Measurements from ENCODE around the gene FAXC. TPM values are rescaled to one million over a fixed set of nuclear protein-coding genes. Genes with fewer than 3 reads are reported as not detected.

Gene FAXC
- total and polyA plus RNA-seq, 2 of the 13 experiments (the other 11 are each of a cell fraction or from before 2014, with no cell fraction given), result 0.11 to 0.63 TPM

DNA sequence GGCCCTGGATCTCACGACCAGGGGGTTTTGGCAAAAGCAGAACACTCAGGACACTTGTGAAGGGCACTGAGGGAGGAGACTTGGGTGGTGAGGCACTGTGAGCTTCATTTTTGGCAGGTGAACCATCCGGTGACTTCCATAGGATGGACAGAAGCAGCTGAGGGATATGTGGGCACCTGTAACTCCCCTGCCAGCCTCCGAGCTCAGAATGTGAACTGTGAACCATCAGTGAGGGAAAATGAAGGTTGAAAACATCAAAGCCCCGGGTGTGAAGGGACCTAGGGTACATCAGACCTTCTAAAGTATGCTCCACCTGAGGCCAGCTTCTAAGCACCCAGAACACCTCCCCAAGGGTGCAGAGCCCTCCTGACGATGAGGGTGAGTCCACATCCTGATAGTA lies 53.2 kb downstream of the FAXC start (continued):
- TF ChIP-seq, protein P1, sequence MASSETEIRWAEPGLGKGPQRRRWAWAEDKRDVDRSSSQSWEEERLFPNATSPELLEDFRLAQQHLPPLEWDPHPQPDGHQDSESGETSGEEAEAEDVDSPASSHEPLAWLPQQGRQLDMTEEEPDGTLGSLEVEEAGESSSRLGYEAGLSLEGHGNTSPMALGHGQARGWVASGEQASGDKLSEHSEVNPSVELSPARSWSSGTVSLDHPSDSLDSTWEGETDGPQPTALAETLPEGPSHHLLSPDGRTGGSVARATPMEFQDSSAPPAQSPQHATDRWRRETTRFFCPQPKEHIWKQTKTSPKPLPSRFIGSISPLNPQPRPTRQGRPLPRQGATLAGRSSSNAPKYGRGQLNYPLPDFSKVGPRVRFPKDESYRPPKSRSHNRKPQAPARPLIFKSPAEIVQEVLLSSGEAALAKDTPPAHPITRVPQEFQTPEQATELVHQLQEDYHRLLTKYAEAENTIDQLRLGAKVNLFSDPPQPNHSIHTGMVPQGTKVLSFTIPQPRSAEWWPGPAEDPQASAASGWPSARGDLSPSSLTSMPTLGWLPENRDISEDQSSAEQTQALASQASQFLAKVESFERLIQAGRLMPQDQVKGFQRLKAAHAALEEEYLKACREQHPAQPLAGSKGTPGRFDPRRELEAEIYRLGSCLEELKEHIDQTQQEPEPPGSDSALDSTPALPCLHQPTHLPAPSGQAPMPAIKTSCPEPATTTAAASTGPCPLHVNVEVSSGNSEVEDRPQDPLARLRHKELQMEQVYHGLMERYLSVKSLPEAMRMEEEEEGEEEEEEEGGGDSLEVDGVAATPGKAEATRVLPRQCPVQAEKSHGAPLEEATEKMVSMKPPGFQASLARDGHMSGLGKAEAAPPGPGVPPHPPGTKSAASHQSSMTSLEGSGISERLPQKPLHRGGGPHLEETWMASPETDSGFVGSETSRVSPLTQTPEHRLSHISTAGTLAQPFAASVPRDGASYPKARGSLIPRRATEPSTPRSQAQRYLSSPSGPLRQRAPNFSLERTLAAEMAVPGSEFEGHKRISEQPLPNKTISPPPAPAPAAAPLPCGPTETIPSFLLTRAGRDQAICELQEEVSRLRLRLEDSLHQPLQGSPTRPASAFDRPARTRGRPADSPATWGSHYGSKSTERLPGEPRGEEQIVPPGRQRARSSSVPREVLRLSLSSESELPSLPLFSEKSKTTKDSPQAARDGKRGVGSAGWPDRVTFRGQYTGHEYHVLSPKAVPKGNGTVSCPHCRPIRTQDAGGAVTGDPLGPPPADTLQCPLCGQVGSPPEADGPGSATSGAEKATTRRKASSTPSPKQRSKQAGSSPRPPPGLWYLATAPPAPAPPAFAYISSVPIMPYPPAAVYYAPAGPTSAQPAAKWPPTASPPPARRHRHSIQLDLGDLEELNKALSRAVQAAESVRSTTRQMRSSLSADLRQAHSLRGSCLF (CRISPR knock-in tag; IDR thresholded peaks at IDR 0.05; ENCODE audit: borderline replicate concordance), result no peak
- no peak for TF ChIP-seq ZBTB20 (CRISPR knock-in tag; IDR thresholded peaks at IDR 0.05; ENCODE audit: borderline replicate concordance, low read depth)
- TF ChIP-seq, protein P2, sequence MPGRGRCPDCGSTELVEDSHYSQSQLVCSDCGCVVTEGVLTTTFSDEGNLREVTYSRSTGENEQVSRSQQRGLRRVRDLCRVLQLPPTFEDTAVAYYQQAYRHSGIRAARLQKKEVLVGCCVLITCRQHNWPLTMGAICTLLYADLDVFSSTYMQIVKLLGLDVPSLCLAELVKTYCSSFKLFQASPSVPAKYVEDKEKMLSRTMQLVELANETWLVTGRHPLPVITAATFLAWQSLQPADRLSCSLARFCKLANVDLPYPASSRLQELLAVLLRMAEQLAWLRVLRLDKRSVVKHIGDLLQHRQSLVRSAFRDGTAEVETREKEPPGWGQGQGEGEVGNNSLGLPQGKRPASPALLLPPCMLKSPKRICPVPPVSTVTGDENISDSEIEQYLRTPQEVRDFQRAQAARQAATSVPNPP (CRISPR knock-in tag; IDR thresholded peaks at IDR 0.05), result no peak
- no peak for TF ChIP-seq KLF16 (CRISPR knock-in tag; IDR thresholded peaks at IDR 0.05)
- TF ChIP-seq, protein P3, sequence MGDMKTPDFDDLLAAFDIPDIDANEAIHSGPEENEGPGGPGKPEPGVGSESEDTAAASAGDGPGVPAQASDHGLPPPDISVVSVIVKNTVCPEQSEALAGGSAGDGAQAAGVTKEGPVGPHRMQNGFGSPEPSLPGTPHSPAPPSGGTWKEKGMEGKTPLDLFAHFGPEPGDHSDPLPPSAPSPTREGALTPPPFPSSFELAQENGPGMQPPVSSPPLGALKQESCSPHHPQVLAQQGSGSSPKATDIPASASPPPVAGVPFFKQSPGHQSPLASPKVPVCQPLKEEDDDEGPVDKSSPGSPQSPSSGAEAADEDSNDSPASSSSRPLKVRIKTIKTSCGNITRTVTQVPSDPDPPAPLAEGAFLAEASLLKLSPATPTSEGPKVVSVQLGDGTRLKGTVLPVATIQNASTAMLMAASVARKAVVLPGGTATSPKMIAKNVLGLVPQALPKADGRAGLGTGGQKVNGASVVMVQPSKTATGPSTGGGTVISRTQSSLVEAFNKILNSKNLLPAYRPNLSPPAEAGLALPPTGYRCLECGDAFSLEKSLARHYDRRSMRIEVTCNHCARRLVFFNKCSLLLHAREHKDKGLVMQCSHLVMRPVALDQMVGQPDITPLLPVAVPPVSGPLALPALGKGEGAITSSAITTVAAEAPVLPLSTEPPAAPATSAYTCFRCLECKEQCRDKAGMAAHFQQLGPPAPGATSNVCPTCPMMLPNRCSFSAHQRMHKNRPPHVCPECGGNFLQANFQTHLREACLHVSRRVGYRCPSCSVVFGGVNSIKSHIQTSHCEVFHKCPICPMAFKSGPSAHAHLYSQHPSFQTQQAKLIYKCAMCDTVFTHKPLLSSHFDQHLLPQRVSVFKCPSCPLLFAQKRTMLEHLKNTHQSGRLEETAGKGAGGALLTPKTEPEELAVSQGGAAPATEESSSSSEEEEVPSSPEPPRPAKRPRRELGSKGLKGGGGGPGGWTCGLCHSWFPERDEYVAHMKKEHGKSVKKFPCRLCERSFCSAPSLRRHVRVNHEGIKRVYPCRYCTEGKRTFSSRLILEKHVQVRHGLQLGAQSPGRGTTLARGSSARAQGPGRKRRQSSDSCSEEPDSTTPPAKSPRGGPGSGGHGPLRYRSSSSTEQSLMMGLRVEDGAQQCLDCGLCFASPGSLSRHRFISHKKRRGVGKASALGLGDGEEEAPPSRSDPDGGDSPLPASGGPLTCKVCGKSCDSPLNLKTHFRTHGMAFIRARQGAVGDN (CRISPR knock-in tag; IDR thresholded peaks at IDR 0.05), result no peak
